Right atrium auricular region (tissue), 2 donors: Measurements from ENCODE around the gene TSKS. TPM values are rescaled to one million over a fixed set of nuclear protein-coding genes. Genes with fewer than 3 reads are reported as not detected.

Experiments used
- DNase-seq: peaks from one replicate; pipeline ENCODE4 v3.0.0-alpha.2; 2019; ENCODE audit warnings: low spot score
- H3K27ac ChIP-seq, 2 donors: fragments of 200-600 bp; sonication (generic); 1 replicate in 1 of 2; 2 replicates in 1 of 2; pipeline ENCODE4 v1.5.1; 2016 to 2019
- H3K27me3 ChIP-seq, 2 donors: fragments of 200-600 bp; sonication (generic); one replicate each; pipeline versions ENCODE4 v1.5.1 to v1.6.0; 2017 to 2019
- H3K36me3 ChIP-seq: fragments of 200-600 bp; sonication (generic); one replicate; pipeline ENCODE4 v1.5.1; 2016
- H3K4me1 ChIP-seq, 2 donors: fragments of 200-600 bp; sonication (generic); one replicate each; pipeline versions ENCODE4 v1.5.1 to v1.6.0; 2017 to 2019
- H3K4me3 ChIP-seq, 2 donors: fragments of 200-600 bp; sonication (generic); 1 replicate in 1 of 2; 2 replicates in 1 of 2; pipeline ENCODE4 v1.5.1; 2017 to 2019; ENCODE audit warnings: mild to moderate bottlenecking in 1 of 2, moderate library complexity in 1 of 2
- H3K9me3 ChIP-seq, 2 donors: fragments of 200-600 bp; sonication (generic); one replicate each; pipeline ENCODE4 v1.5.1; 2019
- CTCF ChIP-seq, 2 donors: fragments of 200-600 bp; sonication (generic); IDR thresholded peaks; one replicate each; pipeline ENCODE4 v1.5.1; 2019; ENCODE audit warnings: antibody characterized with exemption in 2 of 2
- total RNA-seq, 2 donors: library from RNA; depleted of rRNA; stranded (reverse); fragments of >200 nt; gene quantifications; one replicate each; pipeline ENCODE4 v1.1.0, GENCODE V29; 2016

TSKS gene
- total RNA-seq, 2 donors from 2014 or later = 0.28 to 0.96 TPM

GRCh38 chr19:49792829-49793560 is 29.9 kb upstream of the TSKS start:
- Histone ChIP-seq H3K4me3 (no peak overlapping the region), H3K4me1 (no peaks in the 10 kb centered on the region), H3K36me3 (peaks cover 68% of the 10 kb centered on the region), H3K27me3 (no peaks in the 10 kb centered on the region), H3K9me3 (no peaks in the 10 kb centered on the region), H3K27ac (no peak overlapping the region)
- DNase-seq = no peak
- no peak for TF ChIP-seq CTCF (IDR thresholded peaks at IDR 0.05)

- peaks cover 64% of the 10 kb centered on the region for H3K36me3 ChIP-seq
- DNase-seq = no peak
- no peak for TF ChIP-seq CTCF (IDR thresholded peaks at IDR 0.05)
- no peak overlapping the region for H3K27ac ChIP-seq
- H3K27me3 ChIP-seq = no peaks in the 10 kb centered on the region
- no peak overlapping the region for H3K4me3 ChIP-seq
- H3K4me1 ChIP-seq = peaks cover 0 to under 1% of the 10 kb centered on the region in 2 donors
- H3K9me3 ChIP-seq = no peaks in the 10 kb centered on the region
Measured at GRCh38 chr19:49791776-49792445, 28.8 kb upstream of the TSKS start.

GRCh38 chr19:49790866-49791265 is 27.8 kb upstream of the TSKS start:
- Histone ChIP-seq H3K36me3 (peaks cover 54% of the 10 kb centered on the region), H3K4me1 (peaks cover 0 to 11% of the 10 kb centered on the region in 2 donors), H3K27ac (no peak overlapping the region), H3K9me3 (no peaks in the 10 kb centered on the region), H3K4me3 (no peak overlapping the region), H3K27me3 (no peaks in the 10 kb centered on the region)
- DNase-seq = no peak
- no peak for TF ChIP-seq CTCF (IDR thresholded peaks at IDR 0.05)

- Histone ChIP-seq H3K4me3 (no peak overlapping the region), H3K36me3 (peaks cover 39% of the 10 kb centered on the region), H3K27me3 (no peaks in the 10 kb centered on the region), H3K27ac (no peak overlapping the region), H3K4me1 (peaks cover 0 to 14% of the 10 kb centered on the region in 2 donors), H3K9me3 (no peaks in the 10 kb centered on the region)
- no peak for TF ChIP-seq CTCF (IDR thresholded peaks at IDR 0.05)
- no peak for DNase-seq
Measured at GRCh38 chr19:49788857-49789256, 25.8 kb upstream of the TSKS start.

- Histone ChIP-seq H3K27me3 (no peaks in the 10 kb centered on the region), H3K27ac (no peak overlapping the region), H3K9me3 (no peaks in the 10 kb centered on the region), H3K4me1 (peaks cover 0 to 14% of the 10 kb centered on the region in 2 donors), H3K4me3 (no peak overlapping the region), H3K36me3 (peaks cover 39% of the 10 kb centered on the region)
- no peak for DNase-seq
- TF ChIP-seq CTCF (IDR thresholded peaks at IDR 0.05) = no peak
Measured at GRCh38 chr19:49787746-49788145, 24.6 kb upstream of the TSKS start.
